ENCODE results near the gene LENEP.
"Not testable (repeated sequence)": the region's sequence is repeated elsewhere in the genome, so short reads cannot be mapped to it uniquely, and the experiment has no call there.

LENEP gene

GRCh38 chr1:154974808-154975408, 18.5 kb upstream of the LENEP start:
- TF ChIP-seq CTCF (IDR thresholded peaks at IDR 0.05; ENCODE audit: low read depth, low read length) = no peak
- in situ Hi-C loops (cut with HindIII; ENCODE audit: low sequenced_read_pairs) = no loop called here
- H3K4me3 ChIP-seq (ENCODE audit: low read depth, low read length) = peak overlapping the region; percentile 71
- peak; percentile 96 for DNase-seq (ENCODE audit: low read depth, low spot score)

- no peak for TF ChIP-seq CTCF (IDR thresholded peaks at IDR 0.05; ENCODE audit: low read depth, low read length)
- peak; percentile 61 for DNase-seq (ENCODE audit: low read depth, low spot score)
- H3K4me3 ChIP-seq (ENCODE audit: low read depth, low read length) = peak overlapping the region; percentile 71
- in situ Hi-C loops (cut with HindIII; ENCODE audit: low sequenced_read_pairs) = no loop called here
Measured at GRCh38 chr1:154975409-154976059, 17.9 kb upstream of the LENEP start.

- in situ Hi-C loops (cut with HindIII; ENCODE audit: low sequenced_read_pairs); H3K4me3 ChIP-seq (ENCODE audit: low read depth, low read length); DNase-seq (ENCODE audit: low read depth, low spot score): not testable (repeated sequence)
Measured at GRCh38 chr1:154977762-154978161, 15.6 kb upstream of the LENEP start.

GRCh38 chr1:154978360-154978759, 15.0 kb upstream of the LENEP start:
- in situ Hi-C loops (cut with HindIII; ENCODE audit: low sequenced_read_pairs) = no loop called here
- no peak for DNase-seq (ENCODE audit: low read depth, low spot score)

GRCh38 chr1:154982341-154982740, 11.0 kb upstream of the LENEP start:
- H3K4me3 ChIP-seq (ENCODE audit: low read depth, low read length) = peak overlapping the region; percentile 34
- in situ Hi-C loops (cut with HindIII; ENCODE audit: low sequenced_read_pairs) = no loop called here
- DNase-seq (ENCODE audit: low read depth, low spot score) = no peak
- TF ChIP-seq CTCF (IDR thresholded peaks at IDR 0.05; ENCODE audit: low read depth, low read length) = no peak

More at GRCh38 chr1:154978360-154978759, 15.0 kb upstream of the LENEP start:
- H3K4me3 ChIP-seq (ENCODE audit: low read depth, low read length) = no peak overlapping the region
- no peak for TF ChIP-seq CTCF (IDR thresholded peaks at IDR 0.05; ENCODE audit: low read depth, low read length)

- peak; percentile 100 for DNase-seq (ENCODE audit: low read depth, low spot score)
- TF ChIP-seq CTCF (IDR thresholded peaks at IDR 0.05; ENCODE audit: low read depth, low read length) = no peak
- H3K4me3 ChIP-seq (ENCODE audit: low read depth, low read length) = peak within 1 kb of the TSS; percentile 98
- in situ Hi-C loops (cut with HindIII; ENCODE audit: low sequenced_read_pairs) = no loop called here
Measured at GRCh38 chr1:154982897-154983648, 10.3 kb upstream of the LENEP start, which contains the start of gene FLAD1. TSS of gene FLAD1 (plus strand) at chr1:154983344. CDS start at chr1:154983695, 351 bp downstream.

Data from astrocyte of the spinal cord (primary cell).